Prostate gland (tissue), 2 donors: ENCODE results near the gene EVC2. TPM values are rescaled to one million over a fixed set of nuclear protein-coding genes. Genes with fewer than 3 reads are reported as not detected.

Experiments used
- DNase-seq: peaks from one replicate; pipeline ENCODE4 v3.0.0-alpha.2; 2019; ENCODE audit warnings: low spot score
- H3K27ac ChIP-seq, 2 donors: fragments of 200-600 bp; sonication (generic); 2 replicates each; pipeline ENCODE4 v1.5.1; 2017 to 2019
- H3K27me3 ChIP-seq: fragments of 200-600 bp; sonication (generic); replicated peaks from 2 replicates; pipeline ENCODE4 v1.5.1; 2019; ENCODE audit not compliant: insufficient read depth
- H3K36me3 ChIP-seq, 2 donors: fragments of 200-600 bp; sonication (generic); 1 replicate in 1 of 2; 2 replicates in 1 of 2; pipeline versions ENCODE4 v1.5.1 to v1.8.1; 2017 to 2019
- H3K4me1 ChIP-seq: fragments of 200-600 bp; sonication (generic); replicated peaks from 2 replicates; pipeline ENCODE4 v1.5.1; 2019
- H3K4me3 ChIP-seq, 2 donors: fragments of 200-600 bp; sonication (generic); 2 replicates each; pipeline ENCODE4 v1.5.1; 2017 to 2019
- H3K9me3 ChIP-seq: fragments of 200-600 bp; sonication (generic); 2 replicates; pipeline ENCODE4 v1.5.1; 2017
- POLR2A ChIP-seq: fragments of 450-650 bp; IDR thresholded peaks from one replicate; pipeline ENCODE4 v1.6.1; 2016; ENCODE audit warnings: antibody characterized with exemption, mild to moderate bottlenecking
- POLR2AphosphoS5 ChIP-seq: sonication (generic); formaldehyde crosslinking; IDR thresholded peaks from one replicate; pipeline ENCODE4 v1.6.1; 2017; ENCODE audit warnings: antibody characterized with exemption
- WGBS: methylation state at CpG from one replicate; pipeline ENCODE4 v1.1.5; 2018; 5-methylcytosine and 5-hydroxymethylcytosine counted together
- intact Hi-C: fragments of 100-400 bp; cut with DNase I; formaldehyde crosslinking; loops from one replicate; pipeline ENCODE4 v1.14.2; 2022
- total RNA-seq, 2 donors: library from RNA; depleted of rRNA; stranded (reverse); fragments of >200 nt; gene quantifications; one replicate each; pipeline ENCODE4 v1.1.0, GENCODE V29; 2016
- TF ChIP-seq, protein P1 (sequence below), 4 experiments: fragments of 200-600 bp in 2 of 4; fragments of 450-650 bp in 2 of 4; sonication (generic) in 2 of 4; IDR thresholded peaks; 1 replicate in 3 of 4; 2 replicates in 1 of 4; pipeline ENCODE4 v1.5.1; 2016 to 2019; ENCODE audit warnings: antibody characterized with exemption in 4 of 4, mild to moderate bottlenecking in 2 of 4, moderate library complexity in 2 of 4

The EVC2 gene
- total RNA-seq, 2 donors from 2014 or later, result 7.6 to 11.0 TPM

DNA sequence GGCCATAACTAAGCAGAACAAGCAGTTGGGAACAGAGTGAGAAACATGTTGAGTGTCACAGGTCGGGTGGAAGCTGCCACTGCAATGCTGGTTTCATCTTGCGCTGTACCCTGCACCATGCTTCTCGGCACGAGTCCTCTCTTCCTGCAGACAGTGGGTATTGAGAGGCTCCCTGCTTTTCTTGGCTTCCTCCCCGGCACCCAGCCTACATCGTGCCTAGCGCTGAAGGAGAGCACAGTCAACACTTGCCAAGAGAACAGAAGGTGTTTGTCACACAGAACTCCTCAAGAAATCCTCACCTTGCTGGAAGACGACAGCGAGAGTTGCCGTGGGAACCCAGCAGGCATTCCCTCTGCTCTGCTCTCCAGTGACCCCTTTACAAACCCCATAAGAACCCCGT, 53.6 kb downstream of the EVC2 start:
- DNase-seq, result no peak
- no peaks in the 10 kb centered on the region for H3K4me1 ChIP-seq
- H3K36me3 ChIP-seq, result no peaks in the 10 kb centered on the region
- H3K27me3 ChIP-seq, result no peaks in the 10 kb centered on the region
- H3K27ac ChIP-seq, result no peak overlapping the region
- 81% methylated on average over 11 of the region's 11 CpGs for WGBS
- no peak for TF ChIP-seq POLR2A
- TF ChIP-seq, protein P1, sequence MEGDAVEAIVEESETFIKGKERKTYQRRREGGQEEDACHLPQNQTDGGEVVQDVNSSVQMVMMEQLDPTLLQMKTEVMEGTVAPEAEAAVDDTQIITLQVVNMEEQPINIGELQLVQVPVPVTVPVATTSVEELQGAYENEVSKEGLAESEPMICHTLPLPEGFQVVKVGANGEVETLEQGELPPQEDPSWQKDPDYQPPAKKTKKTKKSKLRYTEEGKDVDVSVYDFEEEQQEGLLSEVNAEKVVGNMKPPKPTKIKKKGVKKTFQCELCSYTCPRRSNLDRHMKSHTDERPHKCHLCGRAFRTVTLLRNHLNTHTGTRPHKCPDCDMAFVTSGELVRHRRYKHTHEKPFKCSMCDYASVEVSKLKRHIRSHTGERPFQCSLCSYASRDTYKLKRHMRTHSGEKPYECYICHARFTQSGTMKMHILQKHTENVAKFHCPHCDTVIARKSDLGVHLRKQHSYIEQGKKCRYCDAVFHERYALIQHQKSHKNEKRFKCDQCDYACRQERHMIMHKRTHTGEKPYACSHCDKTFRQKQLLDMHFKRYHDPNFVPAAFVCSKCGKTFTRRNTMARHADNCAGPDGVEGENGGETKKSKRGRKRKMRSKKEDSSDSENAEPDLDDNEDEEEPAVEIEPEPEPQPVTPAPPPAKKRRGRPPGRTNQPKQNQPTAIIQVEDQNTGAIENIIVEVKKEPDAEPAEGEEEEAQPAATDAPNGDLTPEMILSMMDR (IDR thresholded peaks at IDR 0.05), result no peak
- no peak for TF ChIP-seq POLR2AphosphoS5
- H3K4me3 ChIP-seq, result no peak overlapping the region
- intact Hi-C loops, result no loop called here
- no peaks in the 10 kb centered on the region for H3K9me3 ChIP-seq

DNA sequence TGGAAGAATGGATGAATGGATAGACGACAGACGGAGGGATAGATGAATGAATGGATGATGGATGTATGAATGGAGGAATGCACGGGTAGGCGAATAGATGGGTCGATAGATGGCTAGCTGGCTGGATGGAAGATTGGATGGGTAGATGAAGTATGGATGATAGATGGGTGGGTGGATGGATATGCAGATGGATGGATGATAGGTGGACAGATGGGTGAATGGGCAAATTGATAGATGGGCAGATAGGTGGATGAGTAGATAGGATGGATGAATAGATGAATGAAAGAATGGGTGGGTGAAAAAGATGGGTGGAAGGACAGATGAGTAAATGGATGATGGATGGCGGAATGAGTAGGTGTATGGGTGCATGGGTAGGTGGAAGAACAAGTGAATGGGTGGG, 57.3 kb downstream of the EVC2 start:
- Histone ChIP-seq H3K4me1 (no peaks in the 10 kb centered on the region), H3K27me3 (no peaks in the 10 kb centered on the region), H3K36me3 (no peaks in the 10 kb centered on the region), H3K9me3 (no peaks in the 10 kb centered on the region), H3K4me3 (no peak overlapping the region), H3K27ac (no peak overlapping the region)
- no peak for DNase-seq
- intact Hi-C loops, result no loop called here
- 96% methylated on average over 6 of the region's 6 CpGs for WGBS
- TF ChIP-seq, protein P1 (IDR thresholded peaks at IDR 0.05), result no peak
- TF ChIP-seq POLR2AphosphoS5 (no peak), POLR2A (no peak)

DNA sequence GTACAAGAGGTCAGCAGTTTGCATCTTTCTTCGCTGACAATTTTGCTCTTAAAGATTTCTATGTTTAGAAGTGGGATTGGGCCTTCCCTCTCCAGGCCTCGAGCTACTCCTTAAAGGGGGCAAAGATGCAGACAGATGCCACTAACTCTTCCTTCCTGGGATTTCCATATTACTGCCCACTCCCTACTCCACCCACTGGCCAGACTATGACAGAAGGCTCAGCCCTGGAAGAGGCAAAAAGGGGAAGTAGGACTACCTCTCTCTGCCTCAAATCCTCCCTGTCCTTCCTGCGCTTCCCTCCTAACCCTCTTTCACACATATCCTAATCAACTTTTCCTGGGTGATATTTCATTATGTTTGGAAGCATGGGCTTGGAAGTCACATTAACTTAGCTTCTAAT, 58.3 kb downstream of the EVC2 start:
- no peak overlapping the region for H3K4me3 ChIP-seq
- 86% methylated on average over 3 of the region's 3 CpGs for whole genome bisulfite sequencing
- intact Hi-C loops, result no loop called here
- H3K9me3 ChIP-seq, result no peaks in the 10 kb centered on the region
- TF ChIP-seq, protein P1 (IDR thresholded peaks at IDR 0.05), result no peak
- no peak overlapping the region for H3K27ac ChIP-seq
- H3K36me3 ChIP-seq, result no peaks in the 10 kb centered on the region
- no peaks in the 10 kb centered on the region for H3K27me3 ChIP-seq
- H3K4me1 ChIP-seq, result no peaks in the 10 kb centered on the region
- no peak for DNase-seq

DNA sequence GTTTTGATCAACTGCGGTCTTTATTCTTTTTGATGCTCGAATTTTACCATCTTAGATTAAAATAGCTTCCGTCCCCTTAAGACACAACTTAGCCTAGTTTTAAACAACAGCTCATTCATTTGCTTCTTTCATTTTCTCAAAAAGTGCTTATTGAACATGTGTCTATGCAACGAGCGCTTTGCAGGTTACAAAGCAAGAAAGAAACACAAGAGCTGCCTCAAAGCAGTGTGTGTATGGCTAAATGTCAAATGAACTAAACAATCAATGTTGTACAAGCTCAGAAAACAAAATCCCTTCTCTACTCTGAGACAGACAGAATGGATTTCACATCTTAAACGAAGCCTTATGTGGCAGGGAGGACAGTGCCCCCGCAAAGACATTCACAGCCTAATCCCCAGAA, 61.0 kb downstream of the EVC2 start:
- no peak overlapping the region for H3K4me3 ChIP-seq
- DNase-seq, result no peak
- no peaks in the 10 kb centered on the region for H3K36me3 ChIP-seq
- no peak overlapping the region for H3K27ac ChIP-seq
- TF ChIP-seq POLR2A, result no peak
- no peak for TF ChIP-seq POLR2AphosphoS5
- TF ChIP-seq, protein P1 (IDR thresholded peaks at IDR 0.05), result no peak
- H3K4me1 ChIP-seq, result no peaks in the 10 kb centered on the region
- intact Hi-C loops, result no loop called here
- 85% methylated on average over 7 of the region's 7 CpGs for WGBS
- no peaks in the 10 kb centered on the region for H3K9me3 ChIP-seq
- H3K27me3 ChIP-seq, result no peaks in the 10 kb centered on the region

DNA sequence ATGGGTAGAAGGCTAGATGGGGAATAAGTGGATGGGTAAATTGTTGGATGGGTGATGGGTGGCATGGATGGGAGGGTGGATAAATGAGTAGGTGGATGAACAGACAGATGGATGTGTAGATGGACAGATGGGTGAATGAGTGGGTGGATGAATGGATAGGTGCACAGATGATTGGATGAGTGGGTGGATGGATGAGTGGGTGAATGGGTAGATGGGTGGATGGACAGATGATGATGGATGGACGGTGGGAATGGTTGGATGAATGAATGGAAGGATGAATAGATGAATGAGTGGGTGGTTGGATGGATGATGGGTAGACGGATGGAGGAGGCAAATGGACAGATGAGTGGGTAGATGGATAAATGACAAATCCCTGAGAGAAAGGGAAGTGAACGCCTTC, 68.3 kb downstream of the EVC2 start:
- H3K4me1 ChIP-seq, result no peaks in the 10 kb centered on the region
- no peaks in the 10 kb centered on the region for H3K36me3 ChIP-seq
- TF ChIP-seq POLR2A (no peak), POLR2AphosphoS5 (no peak)
- TF ChIP-seq, protein P1 (IDR thresholded peaks at IDR 0.05), result no peak
- no peaks in the 10 kb centered on the region for H3K27me3 ChIP-seq
- WGBS, result 67% methylated on average over 3 of the region's 3 CpGs
- H3K9me3 ChIP-seq, result no peaks in the 10 kb centered on the region
- H3K4me3 ChIP-seq, result no peak overlapping the region
- H3K27ac ChIP-seq, result no peak overlapping the region
- no peak for DNase-seq
- intact Hi-C loops, result no loop called here
